ENCODE measurements around the gene SF3B2. TPM values are rescaled to one million over a fixed set of nuclear protein-coding genes. Genes with fewer than 3 reads are reported as not detected.

The SF3B2 gene
- total RNA-seq, 1 donor from 2014 or later = 70.4 TPM

Other genes with a start within 250 kb of the SF3B2 start
- gene SNX32, start 218.4 kb upstream of the SF3B2 start, total RNA-seq = not detected
- 334 TPM for gene CFL1, start 194.2 kb upstream of the SF3B2 start, total RNA-seq
- gene MUS81, start 191.9 kb upstream of the SF3B2 start, total RNA-seq = 37.8 TPM
- 95.2 TPM for gene EFEMP2, start 179.6 kb upstream of the SF3B2 start, total RNA-seq
- gene CTSW, start 172.5 kb upstream of the SF3B2 start, total RNA-seq = 1.1 TPM
- gene FIBP, start 163.9 kb upstream of the SF3B2 start, total RNA-seq = 44.9 TPM
- 30.0 TPM for gene CCDC85B, start 161.7 kb upstream of the SF3B2 start, total RNA-seq
- gene FOSL1, start 152.0 kb upstream of the SF3B2 start, total RNA-seq = 0.32 TPM
- gene C11orf68, start 133.3 kb upstream of the SF3B2 start, total RNA-seq = 35.2 TPM
- gene DRAP1, start 132.9 kb upstream of the SF3B2 start, total RNA-seq = 106 TPM
- not detected for gene TSGA10IP, start 106.9 kb upstream of the SF3B2 start, total RNA-seq
- gene SART1, start 90.6 kb upstream of the SF3B2 start, total RNA-seq = 32.2 TPM
- gene EIF1AD, start 50.2 kb upstream of the SF3B2 start, total RNA-seq = 22.8 TPM
- 238 TPM for gene BANF1, start 49.9 kb upstream of the SF3B2 start, total RNA-seq
- gene CST6, start 40.4 kb upstream of the SF3B2 start, total RNA-seq = not detected
- gene CATSPER1, start 25.9 kb upstream of the SF3B2 start, total RNA-seq = not detected
- gene GAL3ST3, start 3.2 kb upstream of the SF3B2 start, total RNA-seq = 3.5 TPM
- 59.0 TPM for gene PACS1, start 17.9 kb downstream of the SF3B2 start, total RNA-seq
- 34.9 TPM for gene KLC2, start 205.3 kb downstream of the SF3B2 start, total RNA-seq
- 123 TPM for gene RAB1B, start 216.3 kb downstream of the SF3B2 start, total RNA-seq
- gene CNIH2, start 225.8 kb downstream of the SF3B2 start, total RNA-seq = not detected
- 41.1 TPM for gene YIF1A, start 236.8 kb downstream of the SF3B2 start, total RNA-seq
- gene TMEM151A, start 239.5 kb downstream of the SF3B2 start, total RNA-seq = 0.25 TPM